B cell (primary cell): Measurements from ENCODE around the gene PACSIN1.

Experiments
- EZH2 ChIP-seq: IDR thresholded peaks from 2 replicates; pipeline ENCODE4 v1.6.1; 2012; ENCODE audit warnings: borderline replicate concordance, low read depth, mild to moderate bottlenecking, moderate library complexity, low read length; ENCODE audit not compliant: insufficient read depth, poor library complexity, severe bottlenecking
- TF ChIP-seq, protein P1 (sequence below): fragments of 200-600 bp; IDR thresholded peaks from one replicate; pipeline ENCODE4 v1.8.0; 2022; ENCODE audit warnings: antibody characterized with exemption, mild to moderate bottlenecking

DNA sequence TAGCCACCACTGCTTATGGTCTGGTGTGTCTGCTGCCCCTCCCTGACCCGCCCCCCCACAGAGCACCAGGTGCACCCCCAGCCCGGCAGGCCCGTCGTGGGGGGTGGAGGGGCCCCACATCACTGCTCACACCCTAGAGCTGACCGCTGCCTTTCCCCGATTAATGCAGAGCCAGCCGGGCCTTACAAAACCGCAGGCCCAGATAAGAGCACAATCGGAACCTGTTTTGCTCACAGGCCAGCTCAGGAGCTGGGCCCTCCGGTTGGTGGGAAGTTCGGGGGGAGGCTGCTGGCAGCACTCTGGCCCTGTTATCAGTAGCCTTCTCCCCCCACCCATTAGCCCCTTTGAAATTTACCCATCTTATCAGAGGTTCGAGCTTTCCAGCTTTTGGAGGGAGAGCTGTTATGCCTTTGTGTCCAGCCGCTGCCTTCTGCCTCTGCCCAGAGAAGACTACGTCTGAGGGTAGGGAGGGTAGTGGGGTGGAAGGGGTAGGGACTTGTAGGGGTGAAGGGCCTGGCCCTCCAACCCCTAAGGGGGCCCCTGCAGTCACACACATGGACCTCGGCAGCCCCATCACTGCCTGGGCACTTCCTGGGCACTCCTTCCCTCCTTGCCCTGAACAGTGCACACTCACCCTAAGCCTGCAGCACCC is 97.1 kb downstream of the PACSIN1 start:
- no peak for TF ChIP-seq EZH2
- TF ChIP-seq, protein P1, sequence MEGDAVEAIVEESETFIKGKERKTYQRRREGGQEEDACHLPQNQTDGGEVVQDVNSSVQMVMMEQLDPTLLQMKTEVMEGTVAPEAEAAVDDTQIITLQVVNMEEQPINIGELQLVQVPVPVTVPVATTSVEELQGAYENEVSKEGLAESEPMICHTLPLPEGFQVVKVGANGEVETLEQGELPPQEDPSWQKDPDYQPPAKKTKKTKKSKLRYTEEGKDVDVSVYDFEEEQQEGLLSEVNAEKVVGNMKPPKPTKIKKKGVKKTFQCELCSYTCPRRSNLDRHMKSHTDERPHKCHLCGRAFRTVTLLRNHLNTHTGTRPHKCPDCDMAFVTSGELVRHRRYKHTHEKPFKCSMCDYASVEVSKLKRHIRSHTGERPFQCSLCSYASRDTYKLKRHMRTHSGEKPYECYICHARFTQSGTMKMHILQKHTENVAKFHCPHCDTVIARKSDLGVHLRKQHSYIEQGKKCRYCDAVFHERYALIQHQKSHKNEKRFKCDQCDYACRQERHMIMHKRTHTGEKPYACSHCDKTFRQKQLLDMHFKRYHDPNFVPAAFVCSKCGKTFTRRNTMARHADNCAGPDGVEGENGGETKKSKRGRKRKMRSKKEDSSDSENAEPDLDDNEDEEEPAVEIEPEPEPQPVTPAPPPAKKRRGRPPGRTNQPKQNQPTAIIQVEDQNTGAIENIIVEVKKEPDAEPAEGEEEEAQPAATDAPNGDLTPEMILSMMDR, result no peak
